Left renal cortex interstitium (tissue), 4 donors: ENCODE measurements around the gene B4GALNT3. TPM values are rescaled to one million over a fixed set of nuclear protein-coding genes. Genes with fewer than 3 reads are reported as not detected.

Source experiments
- DNase-seq, 4 donors: peaks; one replicate each; pipeline ENCODE4 v3.0.0-alpha.2; 2013; ENCODE audit warnings: low read depth in 4 of 4, low spot score in 2 of 4, missing footprints in 1 of 4
- polyA plus RNA-seq, 4 donors: library from polyadenylated mRNA; unstranded; fragments of 120-200 nt; gene quantifications; one replicate each; pipeline ENCODE4 v1.2.1, GENCODE V29; 2013; ENCODE audit not compliant: insufficient read length in 4 of 4

B4GALNT3 gene
- polyA plus RNA-seq, 4 donors, result 13.6 to 24.0 (median 17.3) TPM

DNA sequence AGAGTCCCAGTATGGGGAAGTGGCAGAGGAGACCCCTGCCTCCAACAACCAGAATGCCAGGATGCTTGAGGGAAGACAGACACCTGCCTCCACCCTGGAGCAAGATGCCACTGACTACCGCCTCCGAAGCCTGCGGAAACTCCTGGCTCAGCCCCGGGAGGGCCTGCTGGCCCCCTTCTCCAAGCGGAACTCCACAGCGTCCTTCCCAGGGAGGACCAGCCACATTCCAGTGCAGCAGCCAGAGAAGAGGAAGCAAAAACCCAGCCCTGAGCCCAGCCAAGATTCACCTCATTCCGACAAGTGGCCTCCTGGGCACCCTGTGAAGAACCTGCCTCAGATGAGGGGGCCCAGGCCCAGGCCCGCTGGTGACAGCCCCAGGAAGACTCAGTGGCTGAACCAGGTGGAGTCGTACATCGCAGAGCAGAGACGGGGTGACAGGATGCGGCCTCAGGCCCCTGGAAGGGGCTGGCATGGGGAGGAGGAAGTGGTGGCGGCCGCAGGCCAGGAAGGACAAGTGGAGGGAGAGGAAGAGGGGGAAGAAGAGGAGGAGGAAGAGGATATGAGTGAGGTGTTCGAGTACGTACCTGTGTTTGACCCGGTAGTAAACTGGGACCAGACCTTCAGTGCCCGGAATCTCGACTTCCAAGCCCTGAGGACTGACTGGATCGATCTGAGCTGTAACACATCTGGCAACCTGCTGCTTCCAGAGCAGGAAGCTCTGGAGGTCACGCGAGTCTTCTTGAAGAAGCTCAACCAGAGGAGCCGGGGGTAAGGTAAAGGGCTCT, 93.7 kb downstream of the B4GALNT3 start:
- DNase-seq, result no peak

GRCh38 chr12:554001-554285, 94.2 kb downstream of the B4GALNT3 start:
- no peak for DNase-seq

- no peak for DNase-seq
Measured at GRCh38 chr12:556498-556897, 96.8 kb downstream of the B4GALNT3 start.

GRCh38 chr12:558580-558979, 98.8 kb downstream of the B4GALNT3 start:
- DNase-seq, result no peak

DNA sequence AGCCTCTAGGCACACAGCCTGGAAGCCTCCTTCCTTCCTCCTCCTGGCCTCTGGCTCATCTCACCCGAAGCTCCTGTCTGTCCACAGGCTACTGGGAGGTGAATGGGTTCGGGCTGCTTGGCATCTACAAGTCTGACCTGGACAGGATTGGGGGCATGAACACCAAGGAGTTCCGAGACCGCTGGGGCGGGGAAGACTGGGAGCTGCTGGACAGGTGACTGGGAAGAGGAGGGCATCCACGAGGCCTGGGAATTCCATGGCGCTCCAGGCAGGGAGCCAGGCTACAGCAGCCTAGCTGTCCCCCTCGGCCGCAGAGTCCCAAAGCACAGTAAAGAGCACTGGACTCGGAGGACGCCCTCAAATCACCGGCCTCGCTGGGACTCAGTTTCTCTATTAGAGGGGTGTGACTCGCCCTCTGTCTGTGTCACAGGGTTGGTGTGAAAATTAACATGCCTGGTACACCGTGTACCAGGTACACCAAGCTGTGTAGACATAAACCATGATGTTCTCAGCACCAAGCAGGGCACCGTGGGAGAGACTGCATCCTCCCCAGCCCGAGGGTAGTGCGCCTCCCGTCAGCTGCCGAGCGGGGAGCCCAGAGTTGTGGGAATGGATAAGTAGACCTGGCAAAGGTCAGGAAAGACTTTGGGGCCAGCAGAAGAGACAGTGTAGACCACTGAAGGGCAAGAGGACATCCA, 99.6 kb downstream of the B4GALNT3 start:
- no peak for DNase-seq

DNA sequence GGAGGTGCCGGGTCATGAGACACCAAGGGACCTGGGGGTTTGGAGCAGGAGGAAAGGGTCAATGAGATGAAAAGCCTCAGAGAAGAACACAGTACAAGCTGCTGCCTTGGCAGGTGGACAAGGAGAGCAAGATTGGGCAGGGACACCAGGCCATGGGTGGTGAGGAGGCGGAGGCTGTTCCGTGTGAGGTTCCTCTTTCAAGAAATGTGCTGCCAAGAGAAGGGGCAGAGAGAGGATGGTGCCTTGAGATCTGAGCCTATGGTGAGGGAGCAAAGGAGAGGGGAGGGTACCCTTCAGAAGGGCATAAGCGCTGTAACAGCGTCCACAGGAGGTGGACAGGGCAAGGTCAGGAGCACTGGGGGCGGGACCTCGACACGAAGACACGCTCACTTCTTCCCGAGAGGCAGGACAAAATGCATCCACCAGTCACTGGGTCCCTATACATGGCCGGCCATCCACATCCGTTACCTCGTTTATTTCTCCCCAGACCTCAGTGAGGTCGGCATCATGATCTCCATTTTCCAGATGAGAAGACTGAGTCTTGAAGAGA, 100.2 kb downstream of the B4GALNT3 start:
- no peak for DNase-seq

DNA sequence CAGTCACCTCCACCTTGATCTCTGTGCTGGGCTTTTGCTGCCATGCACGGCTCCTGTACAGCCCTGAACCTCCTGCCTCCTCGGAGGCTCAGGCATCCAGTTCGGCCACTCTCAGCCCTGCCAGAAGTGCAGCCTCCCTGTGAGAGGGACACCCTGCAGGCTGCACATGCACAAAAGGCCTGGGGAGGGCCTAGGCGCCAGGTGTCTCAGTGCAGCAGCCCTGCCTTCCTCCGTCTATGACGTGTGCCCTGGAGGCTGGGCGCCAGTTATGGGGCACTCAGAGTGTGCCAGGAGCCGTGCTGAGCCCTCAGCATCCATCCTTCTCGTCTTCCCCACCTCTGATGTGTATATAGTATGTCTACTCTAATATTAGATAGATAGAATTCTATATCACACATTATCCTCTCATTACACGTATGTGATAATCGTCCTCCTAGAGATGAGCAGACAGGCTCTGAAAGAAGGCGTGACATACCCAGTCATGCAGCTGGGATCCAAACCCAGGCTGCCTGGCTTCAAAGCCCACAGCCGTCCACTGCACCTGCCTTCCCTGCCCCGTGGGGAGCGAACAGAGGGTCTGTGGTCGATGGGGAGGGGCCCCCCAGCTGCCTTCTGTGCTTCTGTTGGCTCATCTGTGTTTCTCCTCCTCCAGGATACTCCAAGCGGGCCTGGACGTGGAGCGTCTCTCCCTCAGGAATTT, 101.1 kb downstream of the B4GALNT3 start:
- no peak for DNase-seq

DNA sequence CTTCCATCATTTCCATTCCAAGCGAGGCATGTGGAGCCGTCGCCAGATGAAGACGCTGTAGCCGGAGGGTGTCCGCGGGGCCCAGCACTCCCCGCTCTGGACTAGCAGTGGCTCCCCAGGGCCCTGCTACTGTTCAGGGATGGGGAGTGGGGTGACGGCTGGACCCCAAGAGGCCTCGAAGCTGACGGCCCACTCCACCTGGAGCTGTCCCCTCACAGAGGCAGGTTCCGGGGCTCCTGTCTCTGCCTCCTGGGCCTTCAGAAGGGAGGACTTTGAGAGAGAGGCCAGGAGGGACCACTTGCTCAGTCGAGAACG, 101.6 kb downstream of the B4GALNT3 start:
- no peak for DNase-seq

DNA sequence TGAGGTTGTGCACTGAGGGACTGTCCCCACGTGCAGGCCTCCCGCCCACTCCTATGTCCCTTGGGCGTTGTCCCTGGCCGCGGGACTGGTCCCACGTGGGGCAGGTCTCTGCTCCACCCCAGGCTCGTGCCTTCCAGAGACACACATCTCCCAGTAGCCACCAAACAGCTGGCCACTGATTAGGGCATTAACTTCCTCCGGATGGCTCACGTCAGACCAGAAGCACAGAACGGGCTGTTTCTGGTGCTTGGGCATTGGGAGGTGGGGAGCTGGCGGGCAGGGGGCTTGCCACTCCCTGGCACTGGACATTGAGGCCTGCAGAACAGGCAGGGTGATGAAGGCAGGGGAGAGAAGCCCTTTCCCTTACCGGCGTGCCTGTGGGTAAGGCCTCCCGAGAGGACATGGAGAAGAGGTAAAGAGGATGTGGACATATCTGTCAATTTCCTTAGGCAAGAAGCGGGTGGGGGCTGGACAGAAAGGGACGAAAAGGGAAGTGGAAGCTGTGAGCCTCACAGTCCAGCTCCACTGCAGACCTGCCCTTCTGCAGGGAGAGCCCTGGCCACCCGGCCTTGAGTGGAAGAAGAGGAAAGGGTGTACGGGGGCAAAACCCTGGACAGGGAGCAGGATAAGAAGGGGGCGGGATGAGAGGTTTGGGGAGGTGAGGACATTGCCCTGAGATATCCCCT, 102.3 kb downstream of the B4GALNT3 start:
- DNase-seq, result no peak

DNA sequence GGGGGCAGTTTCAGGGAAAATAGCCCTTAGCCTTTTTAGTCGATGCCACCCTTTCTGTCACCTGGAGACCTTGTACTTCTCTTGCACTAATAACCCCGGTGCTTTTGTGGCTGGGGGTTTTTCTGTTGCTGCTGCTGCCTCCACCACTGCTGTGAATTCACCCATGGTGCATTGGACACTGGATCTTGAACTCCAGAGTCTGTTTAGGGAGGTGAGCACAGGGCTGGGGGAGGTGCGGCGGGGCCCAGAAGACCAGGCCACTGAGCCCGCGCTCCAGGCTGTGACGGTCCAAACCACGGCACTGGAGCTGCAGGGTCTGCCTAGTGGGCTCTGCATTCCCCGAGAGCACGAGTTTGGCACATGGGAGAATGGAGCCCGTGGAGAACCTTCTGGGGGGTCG, 102.9 kb downstream of the B4GALNT3 start:
- no peak for DNase-seq

DNA sequence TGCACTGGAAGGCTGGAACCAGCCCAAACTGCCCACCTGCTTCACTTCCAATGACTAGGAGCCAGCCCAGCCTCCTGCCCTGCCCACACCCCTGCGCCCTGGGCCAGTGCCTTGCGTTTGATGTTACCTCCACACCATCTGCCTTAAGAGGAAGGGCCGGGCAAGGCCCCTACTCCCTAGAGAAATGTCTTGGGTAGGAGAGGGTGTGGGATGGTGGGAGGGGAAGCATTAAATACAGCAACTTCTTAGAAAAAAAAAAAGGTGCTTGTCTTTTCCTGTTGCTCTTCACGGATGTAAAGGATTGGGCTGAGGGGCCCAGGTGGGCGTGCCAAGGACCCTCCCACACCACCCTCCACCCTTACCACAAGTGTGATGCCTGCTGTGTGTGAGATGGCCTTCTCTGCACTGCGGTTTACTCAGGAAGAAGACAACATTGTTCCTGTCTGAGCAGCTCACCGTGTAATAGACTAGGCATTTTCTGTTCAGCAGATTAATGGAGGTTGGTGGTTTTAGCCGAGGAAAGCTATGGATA, 103.6 kb downstream of the B4GALNT3 start:
- no peak for DNase-seq

DNA sequence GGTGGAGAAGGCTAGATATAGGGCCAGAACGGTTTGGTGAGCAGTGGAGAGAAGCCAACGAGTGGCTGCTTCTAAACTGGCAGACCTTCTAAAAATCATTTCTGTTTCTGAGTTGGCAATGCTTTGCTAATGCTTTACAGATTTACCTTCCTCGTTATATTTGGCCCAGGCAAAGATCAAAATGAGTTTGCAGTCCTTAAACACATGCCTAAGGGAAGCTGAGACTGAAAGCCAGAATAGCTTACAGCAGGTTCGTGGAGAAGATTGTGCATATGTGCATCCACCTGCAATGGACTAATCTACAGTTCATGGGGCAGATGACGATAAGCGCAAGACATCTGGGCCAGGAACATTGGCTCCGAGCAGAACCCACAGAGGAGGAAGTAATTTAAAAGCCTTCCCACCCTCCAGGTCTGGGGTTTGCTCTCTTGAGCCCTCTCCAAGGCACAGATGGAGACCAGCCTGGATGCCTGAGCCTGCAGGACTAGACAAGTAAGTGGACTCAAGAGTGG, 104.1 kb downstream of the B4GALNT3 start:
- DNase-seq, result no peak

- DNase-seq, result no peak
Measured at GRCh38 chr12:565161-565560, 105.4 kb downstream of the B4GALNT3 start.

GRCh38 chr12:565589-566105, 105.9 kb downstream of the B4GALNT3 start:
- DNase-seq, result no peak

- no peak for DNase-seq
Measured at GRCh38 chr12:568486-568885, 108.7 kb downstream of the B4GALNT3 start.

DNA sequence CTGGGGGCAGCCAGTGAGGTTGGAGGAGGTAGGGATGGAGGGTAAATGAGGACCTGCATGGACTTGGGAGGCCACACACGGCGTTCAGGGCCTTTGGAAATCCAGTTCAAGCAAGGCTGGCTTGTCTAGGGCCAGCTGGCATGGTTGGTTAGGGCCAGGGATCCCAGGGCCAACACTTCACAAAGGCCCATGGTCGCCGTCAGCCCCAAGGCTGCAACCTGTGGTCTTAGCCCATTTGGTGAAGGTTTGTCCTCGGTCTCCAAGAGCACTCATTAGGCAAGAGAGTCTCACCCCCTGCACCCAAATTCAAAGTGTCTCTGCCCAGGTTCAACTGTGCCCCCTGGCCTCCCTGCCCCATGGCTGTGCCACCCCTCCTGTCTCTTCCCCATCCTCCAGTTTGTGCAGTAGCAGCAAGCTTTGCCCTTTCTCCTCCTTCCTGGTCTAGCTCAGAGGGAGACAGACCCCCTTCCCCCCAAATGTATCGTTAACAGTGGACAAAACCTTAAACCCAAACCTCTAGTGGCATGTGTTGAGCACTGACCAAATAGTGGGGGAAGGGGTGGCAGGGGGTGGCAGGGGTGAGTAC, 109.4 kb downstream of the B4GALNT3 start:
- DNase-seq, result no peak

GRCh38 chr12:569803-570434, 110.2 kb downstream of the B4GALNT3 start:
- DNase-seq, result peak in 2 of 4 donors; percentile 55 to 74

- peak in 1 of 4 donors; percentile 31 for DNase-seq
Measured at GRCh38 chr12:570435-570920, 110.7 kb downstream of the B4GALNT3 start.
